ENCODE data around the gene TYW5.
"Not testable (repeated sequence)": the region's sequence is repeated elsewhere in the genome, so short reads cannot be mapped to it uniquely, and the experiment has no call there.

Gene TYW5

DNA sequence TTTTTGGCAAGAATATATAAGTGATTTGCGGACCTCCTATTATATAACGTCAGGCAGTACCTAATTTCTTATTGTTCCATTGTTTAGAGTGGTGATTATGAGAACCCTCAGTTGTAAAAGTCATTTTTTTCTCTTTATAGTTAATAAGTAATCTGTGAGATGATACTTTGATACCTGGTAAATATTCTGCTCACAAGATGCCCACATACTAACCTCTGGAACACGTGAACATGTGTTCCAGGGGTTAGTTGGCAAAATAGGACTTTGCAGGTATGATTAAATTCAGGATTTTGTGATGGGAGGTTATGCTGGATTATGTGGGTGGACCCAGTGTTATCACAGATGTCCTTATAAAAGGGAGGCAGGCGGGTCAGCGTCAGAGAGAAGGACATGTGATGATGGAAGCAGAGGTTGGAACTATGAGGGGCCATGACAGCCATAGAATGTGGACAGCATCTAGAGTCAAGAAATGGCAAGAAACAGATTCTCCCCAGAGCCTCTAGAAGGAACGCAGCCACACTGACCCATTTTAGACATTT lies 16.9 kb upstream of the TYW5 start:
- DNase-seq: no peak

DNA sequence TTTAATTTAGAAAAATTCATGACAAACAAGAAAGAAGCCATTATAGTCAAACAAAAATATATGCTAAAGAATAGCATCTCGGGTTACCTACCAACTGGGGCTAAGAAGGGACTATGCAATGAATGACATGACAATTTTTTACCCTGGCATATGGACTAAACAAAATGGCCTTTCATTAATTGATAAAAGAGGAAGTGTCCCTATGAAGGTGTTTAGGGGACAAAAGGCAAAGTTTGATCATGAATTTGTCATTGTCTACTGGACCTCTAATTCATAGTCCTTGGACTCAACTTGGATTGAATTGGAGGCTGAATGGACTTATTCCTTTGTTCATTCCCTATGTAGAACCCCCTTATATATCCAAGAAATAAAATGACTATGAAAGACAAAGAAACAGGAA lies 12.8 kb upstream of the TYW5 start:
- no peak for DNase-seq

DNA sequence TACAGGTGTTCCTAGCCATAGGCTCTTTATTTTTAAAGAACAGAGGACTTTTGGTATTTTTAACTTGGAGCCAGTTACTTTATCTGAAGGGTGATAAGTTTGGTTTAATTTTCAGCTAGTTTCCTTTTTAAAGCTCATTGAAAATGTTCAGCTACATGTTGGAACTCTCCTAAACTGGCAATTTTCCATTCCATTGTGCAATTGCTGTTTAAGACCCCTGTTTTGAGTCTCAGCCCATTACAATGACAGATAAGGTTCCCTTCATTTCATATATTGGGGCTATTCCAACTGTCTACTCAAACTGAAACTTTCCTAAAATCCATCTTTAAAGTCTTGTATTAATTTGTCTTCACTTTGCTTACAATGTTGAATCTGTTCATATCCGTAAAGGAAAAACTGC lies 11.7 kb upstream of the TYW5 start:
- DNase-seq: no peak

DNA sequence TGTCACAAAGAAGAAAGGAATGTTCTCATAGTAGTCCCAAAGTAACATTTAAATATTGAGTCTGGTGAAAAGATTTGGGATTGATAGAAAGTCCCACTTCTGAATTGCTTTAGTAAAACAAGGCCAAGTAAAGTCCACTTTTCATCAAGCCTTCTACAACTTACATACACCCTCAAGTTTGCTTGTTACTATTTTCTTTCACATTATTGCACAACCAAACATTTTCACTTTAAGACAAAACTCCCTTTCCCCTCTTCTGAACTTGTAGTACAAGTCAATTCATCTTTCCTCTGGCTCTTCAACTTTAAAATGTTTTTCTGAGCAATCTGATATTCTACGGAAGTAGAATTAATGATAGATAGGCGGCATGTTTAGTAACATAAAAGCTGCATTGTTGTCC lies 11.1 kb upstream of the TYW5 start:
- DNase-seq: no peak

DNA sequence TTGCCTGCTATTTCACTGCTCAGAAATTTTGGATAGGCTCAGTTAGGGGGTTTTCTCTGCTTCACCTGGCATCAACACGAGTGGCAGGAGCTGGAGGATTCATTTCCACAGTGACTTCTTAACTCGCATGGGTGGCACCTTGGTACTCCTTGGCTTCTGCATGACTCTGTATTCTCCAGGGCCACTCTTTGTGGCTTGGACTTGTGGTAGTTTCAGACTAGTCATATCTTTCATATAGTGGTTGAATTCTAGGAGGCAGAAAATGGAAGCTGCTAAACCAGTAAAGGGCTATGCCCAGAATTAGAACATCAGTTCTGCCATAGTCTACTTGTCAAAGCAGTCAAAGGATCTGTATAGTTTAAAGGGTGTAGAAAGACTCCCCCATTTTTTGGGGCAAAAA lies 6.9 kb upstream of the TYW5 start:
- no peak for DNase-seq

DNA sequence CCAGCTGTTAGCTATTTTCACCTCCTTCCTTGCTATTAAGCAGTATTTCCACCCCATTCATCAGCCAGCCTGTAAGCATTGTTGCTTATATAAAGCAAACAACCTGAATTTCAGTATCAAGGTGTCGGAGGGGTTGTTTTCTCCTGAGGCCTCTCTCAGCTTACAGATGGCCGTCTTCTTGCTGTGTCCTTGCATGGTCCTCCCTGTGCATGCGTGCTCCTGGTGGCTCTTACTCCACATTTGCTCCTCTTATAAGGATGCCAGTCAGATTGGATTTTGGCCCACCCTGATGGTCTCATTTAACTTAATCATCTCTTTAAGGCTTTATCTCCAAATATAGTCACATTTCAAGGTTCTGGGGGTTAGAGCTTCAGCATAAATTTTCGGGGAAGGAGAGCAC lies 2.7 kb upstream of the TYW5 start:
- no peak for DNase-seq

DNA sequence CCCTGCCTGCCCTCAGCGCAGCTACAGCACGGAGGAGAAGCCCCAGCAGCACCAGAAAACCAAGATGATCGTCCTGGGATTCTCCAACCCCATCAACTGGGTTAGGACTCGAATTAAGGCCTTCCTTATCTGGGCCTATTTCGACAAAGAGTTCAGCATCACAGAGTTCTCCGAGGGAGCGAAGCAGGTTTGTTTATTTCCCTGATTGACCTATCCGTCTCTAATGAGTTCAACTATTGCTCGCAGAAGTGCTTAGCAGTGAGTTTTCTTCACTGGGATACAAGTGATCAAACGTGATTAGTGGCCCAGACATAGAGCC lies 730 bp upstream of the TYW5 start:
- DNase-seq: no peak

DNA sequence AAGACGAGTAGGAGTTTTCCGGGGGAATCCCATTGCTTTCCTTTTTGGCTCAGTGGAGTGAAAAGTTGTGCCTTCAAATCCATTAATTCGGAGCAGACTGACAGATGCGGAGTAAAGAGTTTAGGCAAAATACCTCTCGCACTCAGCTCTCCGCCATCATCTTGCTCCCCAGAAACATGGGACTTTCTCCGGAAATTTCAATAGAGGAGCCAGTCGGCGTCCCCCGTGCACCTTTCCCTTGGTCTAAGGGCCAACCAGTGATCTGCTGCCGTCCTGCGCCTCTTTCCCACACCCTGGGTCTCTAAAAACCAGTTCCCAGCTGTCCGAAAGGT lies 318 bp downstream of the TYW5 start:
- DNase-seq: no peak

DNA sequence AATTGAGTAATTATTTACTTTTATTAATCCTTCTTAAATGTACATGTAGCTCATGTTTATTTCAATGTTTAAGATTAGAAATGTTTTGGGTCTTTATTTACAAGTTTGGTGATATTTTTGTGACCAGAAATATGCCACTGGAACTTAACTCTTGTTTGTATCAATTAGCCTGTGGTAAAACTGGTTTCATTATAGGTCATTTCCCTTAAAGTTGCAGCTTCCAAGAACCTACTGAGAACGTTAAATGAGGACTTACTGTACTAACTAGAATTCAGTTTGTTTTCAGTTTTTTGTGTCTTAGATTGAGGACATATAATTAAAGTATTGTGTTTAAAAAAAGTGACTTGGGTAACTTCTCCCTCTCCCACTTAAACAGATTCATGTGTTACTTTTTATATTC lies 4.3 kb downstream of the TYW5 start:
- DNase-seq: no peak

DNA sequence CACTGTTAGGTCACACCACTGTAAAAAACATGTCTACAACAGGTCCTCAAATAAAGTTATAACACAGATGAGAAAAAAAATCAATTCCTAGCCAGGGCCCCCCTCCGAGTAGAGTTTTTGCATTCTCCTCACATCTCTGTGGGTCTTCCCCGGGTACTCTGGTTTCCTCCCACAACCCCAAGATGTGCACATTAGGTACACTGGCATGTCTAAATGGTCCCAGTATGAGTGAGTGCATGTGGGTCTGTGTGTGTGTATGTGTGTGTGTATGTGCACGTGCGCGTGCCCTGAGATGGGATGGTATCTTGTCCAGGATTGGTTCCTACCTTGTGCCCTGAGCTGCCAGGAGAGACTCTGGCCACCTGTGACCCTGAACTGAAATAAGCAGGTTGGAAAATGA lies 4.9 kb downstream of the TYW5 start:
- no peak for DNase-seq

DNA sequence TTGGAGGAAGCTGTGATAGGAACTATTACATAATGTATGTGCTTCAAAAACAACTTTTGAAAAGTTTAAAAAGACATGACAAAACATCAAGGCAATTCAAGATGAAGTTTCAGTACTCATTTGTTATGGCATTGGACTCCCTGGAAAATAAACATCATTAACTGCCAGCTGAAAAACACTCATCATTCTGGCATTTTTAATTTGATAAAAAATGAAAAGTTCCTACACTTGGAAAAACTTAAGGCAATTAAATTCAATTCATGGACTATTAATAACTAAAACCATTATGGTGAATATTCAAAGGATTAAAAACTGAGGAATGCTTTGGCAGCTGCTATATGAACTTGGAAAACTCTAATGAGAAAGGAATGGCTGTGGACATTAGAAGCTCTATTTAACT lies 8.5 kb downstream of the TYW5 start:
- no peak for DNase-seq

DNA sequence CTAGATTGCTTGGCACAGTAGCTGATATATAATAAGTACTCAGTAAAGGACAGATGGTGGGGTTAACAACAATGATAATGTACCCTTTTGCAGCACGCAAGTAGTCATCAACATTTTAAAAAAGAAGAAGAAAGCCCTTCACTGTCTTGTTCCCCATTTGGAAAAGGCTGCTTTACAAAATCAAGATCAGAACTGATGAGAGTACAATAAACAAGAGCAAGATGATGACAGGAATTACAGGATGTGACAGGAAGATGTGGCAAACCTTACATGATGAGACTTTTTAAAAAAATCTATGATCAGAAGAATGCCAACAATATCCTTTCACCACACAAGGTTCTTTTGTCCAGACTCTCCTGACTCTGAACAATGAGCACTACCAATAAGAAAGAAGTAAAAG lies 9.1 kb downstream of the TYW5 start:
- DNase-seq: no peak

DNA sequence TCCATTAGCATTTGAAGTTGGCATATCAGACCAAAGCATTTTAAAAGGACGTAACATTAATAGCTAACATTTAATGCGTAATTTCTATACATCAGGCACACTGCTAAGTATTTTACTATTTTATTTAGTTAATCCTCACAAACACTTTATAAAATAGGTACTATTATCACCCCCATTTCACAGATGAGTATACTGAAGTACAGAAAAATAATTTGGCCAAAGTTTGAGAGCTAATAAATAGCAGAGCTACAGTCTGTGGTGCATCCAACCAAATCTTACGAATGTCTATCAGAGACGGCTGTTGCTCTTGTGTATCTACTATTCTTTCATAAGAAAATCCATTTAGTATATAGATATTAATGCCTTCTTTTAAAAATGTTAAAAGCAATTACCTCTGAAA lies 11.9 kb downstream of the TYW5 start:
- no peak for DNase-seq

DNA sequence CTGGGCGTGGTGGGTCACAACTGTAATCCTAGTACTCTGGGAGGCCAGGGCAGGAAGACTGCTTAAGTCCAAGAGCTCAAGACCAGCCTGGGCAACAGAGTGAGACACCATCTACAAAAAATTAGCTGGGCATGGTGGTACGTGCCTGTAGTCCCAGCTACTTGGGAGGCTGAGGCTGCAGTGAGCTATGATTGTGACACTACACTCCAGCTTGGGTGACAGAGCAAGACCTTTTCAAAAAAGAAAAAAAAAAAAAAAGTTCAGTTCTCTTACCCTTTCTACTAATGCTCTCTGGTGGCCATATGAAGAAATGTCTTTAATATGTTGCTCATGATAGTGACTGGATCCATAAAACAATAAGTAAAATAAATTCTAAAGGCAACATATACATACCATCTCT lies 14.9 kb downstream of the TYW5 start:
- DNase-seq: peak; percentile 20

DNA sequence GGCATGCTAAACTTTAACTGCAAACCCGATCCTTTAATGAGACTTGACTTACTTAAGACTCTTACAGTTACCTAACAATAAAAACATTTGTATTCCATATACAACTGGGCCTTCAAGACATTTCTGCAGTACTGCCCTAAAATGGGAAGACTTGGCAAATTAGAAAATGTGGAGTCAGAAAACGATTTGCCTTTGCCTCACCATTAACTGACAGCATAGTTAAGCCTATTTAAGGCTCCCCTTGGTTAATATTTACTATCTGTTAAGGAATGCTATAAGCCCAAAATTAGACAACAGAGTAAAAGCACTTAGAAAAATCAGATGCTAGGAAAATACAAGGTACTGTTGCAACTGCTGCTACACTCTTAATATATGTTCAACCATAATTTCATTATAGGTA lies 18.7 kb downstream of the TYW5 start:
- DNase-seq: no peak

DNA sequence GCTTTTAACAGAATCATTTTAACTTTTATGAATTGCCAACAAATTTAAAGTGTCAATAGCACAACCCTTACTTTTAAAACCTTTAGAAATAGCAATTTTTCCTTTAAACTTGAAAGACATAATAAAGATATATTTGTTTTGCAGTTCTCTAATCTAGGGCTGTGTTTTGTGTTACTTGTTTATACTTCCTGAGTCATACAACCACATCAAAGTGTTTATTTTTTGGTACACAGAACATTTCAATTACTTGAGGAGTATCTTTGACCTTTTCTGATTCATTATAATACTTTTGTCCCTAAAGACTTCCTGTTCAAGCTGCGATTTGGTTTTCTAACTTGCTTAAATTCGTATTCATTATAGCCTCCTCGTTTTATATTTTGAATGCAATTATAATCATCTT lies 21.8 kb downstream of the TYW5 start:
- DNase-seq: no peak

DNA sequence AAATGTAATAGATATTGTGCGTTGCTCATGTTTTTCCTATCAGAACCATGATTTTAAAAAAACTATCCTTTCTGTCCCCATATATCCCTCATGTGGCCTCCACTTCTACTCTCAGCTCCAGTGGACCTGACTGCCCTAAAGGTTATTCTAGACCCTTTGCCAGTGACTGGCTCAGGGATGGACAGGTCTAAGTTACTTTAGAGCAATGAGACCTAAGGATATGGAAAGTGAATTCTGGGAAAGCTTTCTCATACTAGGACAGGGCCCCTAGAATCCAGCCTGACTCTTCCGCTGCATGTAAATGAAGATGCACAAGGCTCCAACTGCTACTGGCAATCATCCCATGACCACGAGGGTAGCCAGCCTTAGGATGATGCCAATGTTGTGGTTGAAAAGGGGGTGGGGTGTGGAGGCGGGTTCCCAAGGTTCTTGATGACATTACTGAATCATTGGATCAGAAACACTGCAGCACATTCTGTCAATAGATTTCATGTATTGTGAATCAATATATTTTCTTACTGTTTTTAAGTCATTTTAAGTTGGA lies 22.9 kb downstream of the TYW5 start:
- DNase-seq: no peak

DNA sequence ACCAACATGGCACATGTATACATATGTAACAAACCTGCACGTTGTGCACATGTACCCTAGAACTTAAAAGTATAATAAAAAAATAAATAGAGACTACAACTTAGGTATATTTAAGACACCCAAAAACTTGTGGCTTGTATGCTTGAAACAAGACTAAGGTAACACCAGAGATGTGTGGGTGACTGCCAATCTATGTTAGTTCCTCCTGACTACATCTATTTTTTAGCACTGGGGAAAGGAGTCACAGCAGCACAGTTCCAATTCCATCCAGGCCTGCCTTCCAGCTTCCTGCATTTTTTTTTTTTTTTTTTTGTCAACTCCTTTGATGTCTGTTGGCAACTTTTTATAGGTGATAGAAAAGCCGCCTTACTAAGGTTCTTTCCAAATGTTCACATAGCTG lies 26.0 kb downstream of the TYW5 start:
- DNase-seq: no peak

DNA sequence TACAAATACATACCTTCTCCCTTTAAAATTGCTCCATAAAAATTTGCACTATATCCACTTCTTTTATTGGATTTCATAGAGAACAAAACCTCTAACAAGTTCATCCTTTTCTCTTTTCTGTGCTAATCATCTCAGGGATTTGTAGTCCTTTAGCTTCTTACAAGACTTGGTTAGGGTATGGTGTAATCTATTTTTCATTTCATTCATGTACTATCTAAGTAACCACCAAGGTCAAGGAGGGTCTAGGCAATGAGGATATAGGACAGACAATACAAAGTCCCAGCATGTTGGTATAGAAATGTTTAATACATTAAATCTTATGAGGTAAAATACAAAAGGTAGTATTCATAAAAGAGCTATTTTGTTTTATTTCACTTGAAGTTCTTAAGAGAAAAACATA lies 26.7 kb downstream of the TYW5 start:
- no peak for DNase-seq

DNA sequence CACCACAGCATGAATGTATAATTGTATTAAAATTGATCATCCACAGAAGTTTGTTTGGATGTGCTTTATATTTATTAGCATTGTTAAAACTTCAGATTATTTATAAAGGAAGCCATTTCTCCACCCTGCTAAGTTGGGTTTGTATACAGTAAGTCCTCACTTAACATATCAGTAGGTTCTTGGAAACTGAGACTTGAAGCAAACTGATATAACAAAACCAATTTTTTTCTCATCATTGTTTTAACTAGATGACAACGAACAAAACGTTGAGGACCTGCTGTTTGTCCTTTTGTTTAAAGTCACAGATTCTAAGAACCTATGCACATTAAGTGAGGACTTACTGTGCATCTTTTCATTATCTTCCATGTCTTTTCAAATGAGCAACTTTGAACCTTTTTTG lies 27.1 kb downstream of the TYW5 start:
- no peak for DNase-seq

DNA sequence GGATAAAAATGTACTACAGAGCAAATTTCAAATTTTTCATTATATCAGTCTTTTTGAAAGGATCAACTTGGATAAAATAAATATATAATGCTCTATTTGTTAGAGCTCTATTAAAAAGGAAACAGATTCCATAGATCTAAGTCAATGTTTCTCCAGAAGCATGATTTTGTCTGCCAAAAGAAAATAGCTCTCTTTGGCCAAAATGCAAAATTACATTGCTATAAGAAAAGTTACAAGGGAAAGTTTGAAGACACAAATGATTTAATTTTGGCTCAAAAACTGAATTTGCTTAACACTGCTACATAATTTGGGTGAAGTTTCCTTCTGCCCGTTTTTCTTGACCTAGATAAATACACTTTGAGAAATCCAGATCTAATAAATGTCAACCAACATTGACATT lies 28.5 kb downstream of the TYW5 start:
- no peak for DNase-seq

DNA sequence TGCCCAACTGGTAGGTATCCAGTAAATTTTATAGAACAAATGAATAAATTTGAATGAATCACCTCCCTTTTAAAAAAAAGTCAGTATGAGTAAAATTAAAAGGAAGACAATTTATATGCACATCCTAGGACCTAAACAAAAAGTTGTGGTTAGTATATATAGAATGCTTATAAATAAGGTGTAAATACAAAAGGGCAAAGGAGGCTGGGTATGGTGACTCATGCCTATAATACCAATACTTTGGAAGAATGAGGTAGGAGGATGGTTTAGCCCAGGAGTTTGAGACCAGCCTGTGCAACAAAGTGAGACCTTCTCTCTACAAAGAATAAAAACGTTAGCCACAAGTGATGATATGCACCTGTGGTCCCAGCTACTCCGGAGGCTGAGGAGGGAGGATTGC lies 31.4 kb downstream of the TYW5 start:
- DNase-seq: no peak

DNA sequence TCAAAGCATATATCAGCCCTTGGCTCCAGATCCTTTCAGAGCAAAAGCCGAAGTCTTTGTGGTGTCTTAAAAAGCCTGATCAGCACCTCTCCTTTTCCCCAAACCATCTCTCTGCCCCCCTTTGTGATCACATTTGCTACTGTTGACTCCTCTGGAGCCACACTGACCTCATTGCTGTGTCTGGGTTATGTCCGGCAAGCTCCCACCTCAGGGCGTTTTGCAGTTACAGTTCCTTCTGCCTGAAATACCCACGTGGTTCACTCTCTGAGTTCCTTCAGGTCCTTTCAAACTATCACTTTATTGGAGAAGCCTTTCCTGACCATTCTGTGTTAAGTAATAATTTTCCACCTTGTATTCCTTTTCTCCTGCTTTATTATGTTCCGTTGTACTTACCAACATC lies 32.4 kb downstream of the TYW5 start:
- no peak for DNase-seq

DNA sequence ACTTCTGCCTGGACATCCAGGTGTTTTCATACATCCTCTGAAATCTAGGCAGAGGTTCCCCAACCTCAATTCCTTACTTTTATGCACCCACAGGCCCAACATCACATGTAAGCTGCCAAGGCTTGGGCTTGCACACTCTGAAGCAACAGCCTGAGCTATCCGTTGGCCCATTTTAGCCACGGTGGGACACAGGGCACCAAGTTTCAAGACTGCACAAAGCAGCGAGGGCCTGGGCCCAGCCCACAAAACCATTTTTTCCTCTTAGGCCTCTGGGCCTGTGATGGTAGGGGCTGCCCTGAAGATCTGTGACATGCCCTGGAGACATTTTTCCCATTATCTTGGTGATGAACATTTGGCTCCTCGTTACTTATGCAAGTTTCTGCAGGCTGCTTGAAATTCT lies 38.3 kb downstream of the TYW5 start:
- DNase-seq: no peak

DNA sequence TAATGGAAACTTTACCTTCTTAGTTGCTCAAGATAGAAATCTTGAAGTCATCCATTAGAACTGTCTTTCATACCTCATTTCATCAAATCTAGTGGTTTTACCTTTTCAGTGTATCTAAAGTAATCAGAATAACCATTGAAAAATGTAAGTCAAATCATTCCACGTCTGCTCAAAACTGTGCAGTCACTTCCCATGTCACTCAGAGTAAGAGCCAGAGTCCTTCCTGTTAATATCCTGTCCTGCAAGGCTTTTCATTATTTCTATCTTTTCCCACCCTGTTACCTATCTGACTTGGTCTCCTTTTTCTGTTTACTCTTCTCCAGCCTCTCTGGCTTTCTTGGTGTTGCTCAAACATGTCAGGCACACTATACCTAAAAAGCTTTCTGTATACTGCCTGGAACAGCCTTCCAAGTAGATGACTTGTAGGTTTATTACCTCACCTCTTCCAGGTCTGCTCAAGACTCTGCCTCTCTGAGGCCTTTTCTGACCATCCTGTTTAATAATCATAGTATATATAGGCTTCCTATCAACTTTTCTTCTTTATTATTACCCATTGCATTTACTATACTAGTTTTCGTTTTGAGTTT lies 40.8 kb downstream of the TYW5 start:
- no peak for DNase-seq

DNA sequence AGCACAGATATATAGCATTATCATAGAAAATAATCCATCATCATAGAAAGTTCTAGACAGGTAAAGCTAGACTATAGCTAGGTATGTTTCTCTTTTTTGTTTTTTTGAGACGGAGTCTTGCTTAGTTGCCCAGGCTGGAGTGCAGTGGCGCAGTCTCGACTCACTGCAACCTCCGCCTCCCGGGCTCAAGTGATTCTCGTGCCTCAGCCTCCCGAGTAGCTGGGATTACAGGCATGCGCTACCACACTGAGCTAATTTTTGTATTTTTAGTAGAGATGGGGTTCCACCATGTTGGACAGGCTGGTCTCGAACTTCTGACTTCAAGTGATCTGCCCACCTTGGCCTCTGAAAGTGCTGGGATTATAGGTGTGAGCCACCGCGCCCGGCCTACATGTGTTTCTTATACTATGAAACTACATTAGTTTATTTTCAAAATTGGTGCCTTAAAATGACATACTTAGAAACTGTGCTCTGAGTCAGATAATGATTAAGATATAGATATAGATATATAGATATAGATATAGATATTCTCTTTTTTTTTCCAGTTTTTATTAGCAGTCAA lies 42.7 kb downstream of the TYW5 start:
- DNase-seq: not testable (repeated sequence)
